H9 (cell line): ENCODE measurements around the gene EIF2AK2. TPM values are rescaled to one million over a fixed set of nuclear protein-coding genes. Genes with fewer than 3 reads are reported as not detected.

Experiments
- DNase-seq: peaks from one replicate; pipeline ENCODE4 v3.0.0-alpha.2; 2017
- H2AFZ ChIP-seq: one replicate; pipeline ENCODE4 v1.6.1; 2013; ENCODE audit warnings: mild to moderate bottlenecking, low read length, control low read depth, moderate library complexity
- H2AK5ac ChIP-seq: 2 replicates; pipeline ENCODE4 v1.6.1; 2013; ENCODE audit warnings: low read length, control low read depth, mixed read lengths; ENCODE audit not compliant: insufficient read length
- H2BK120ac ChIP-seq: one replicate; pipeline ENCODE4 v1.6.1; 2013; ENCODE audit warnings: low read depth, mild to moderate bottlenecking, low read length, control low read depth, inconsistent platforms; ENCODE audit not compliant: poor library complexity, severe bottlenecking
- H2BK12ac ChIP-seq: 2 replicates; pipeline ENCODE4 v1.6.1; 2013; ENCODE audit warnings: low read length, control low read depth, mixed read lengths, low read depth; ENCODE audit not compliant: insufficient read length
- H2BK15ac ChIP-seq: 2 replicates; pipeline ENCODE4 v1.6.1; 2013; ENCODE audit warnings: low read depth, low read length, control low read depth
- H2BK20ac ChIP-seq: one replicate; pipeline ENCODE4 v1.6.1; 2013; ENCODE audit warnings: low read depth, mild to moderate bottlenecking, low read length, control low read depth, inconsistent platforms; ENCODE audit not compliant: poor library complexity, severe bottlenecking
- H2BK5ac ChIP-seq: 2 replicates; pipeline ENCODE4 v1.6.1; 2013; ENCODE audit warnings: low read length, control low read depth, mixed read lengths; ENCODE audit not compliant: insufficient read length
- H3K14ac ChIP-seq: 2 replicates; pipeline ENCODE4 v1.6.1; 2013; ENCODE audit warnings: low read length, control low read depth; ENCODE audit not compliant: insufficient read depth
- H3K18ac ChIP-seq: 2 replicates; pipeline ENCODE4 v1.6.1; 2013; ENCODE audit warnings: low read depth, mild to moderate bottlenecking, mixed read lengths, low read length, control low read depth; ENCODE audit not compliant: insufficient read length
- H3K23ac ChIP-seq: 2 replicates; pipeline ENCODE4 v1.6.1; 2013; ENCODE audit warnings: low read length, control low read depth, mixed read lengths, low read depth; ENCODE audit not compliant: insufficient read length
- H3K23me2 ChIP-seq: 2 replicates; pipeline ENCODE4 v1.6.1; 2013; ENCODE audit warnings: low read depth, mild to moderate bottlenecking, mixed read lengths, low read length, control low read depth; ENCODE audit not compliant: insufficient read length, poor library complexity, severe bottlenecking
- H3K27ac ChIP-seq: 2 replicates; pipeline ENCODE4 v1.5.1; 2013; ENCODE audit warnings: low read length, control low read depth, mixed read lengths, low read depth; ENCODE audit not compliant: insufficient read length
- H3K27me3 ChIP-seq: 2 replicates; pipeline ENCODE4 v1.6.1; 2013; ENCODE audit warnings: low read length, control low read depth, inconsistent platforms; ENCODE audit not compliant: insufficient read depth
- H3K4ac ChIP-seq: 2 replicates; pipeline ENCODE4 v1.6.1; 2013; ENCODE audit warnings: low read depth, mild to moderate bottlenecking, control low read depth, inconsistent platforms, low read length, moderate library complexity
- H3K4me1 ChIP-seq: 2 replicates; pipeline ENCODE4 v1.6.1; 2013; ENCODE audit warnings: low read length, control low read depth, inconsistent platforms; ENCODE audit not compliant: insufficient read depth
- H3K4me2 ChIP-seq: 2 replicates; pipeline ENCODE4 v1.6.1; 2013; ENCODE audit warnings: low read length, control low read depth, mixed read lengths; ENCODE audit not compliant: insufficient read length, insufficient read depth
- H3K56ac ChIP-seq: 2 replicates; pipeline ENCODE4 v1.6.1; 2013; ENCODE audit warnings: low read depth, mild to moderate bottlenecking, mixed read lengths, low read length, control low read depth; ENCODE audit not compliant: insufficient read length
- H3K79me1 ChIP-seq: 2 replicates; pipeline ENCODE4 v1.6.1; 2013; ENCODE audit warnings: low read depth, mild to moderate bottlenecking, moderate library complexity, low read length, control low read depth, inconsistent platforms; ENCODE audit not compliant: insufficient read depth, poor library complexity, severe bottlenecking
- H3K79me2 ChIP-seq: 2 replicates; pipeline ENCODE4 v1.6.1; 2013; ENCODE audit warnings: low read length, control low read depth, inconsistent platforms; ENCODE audit not compliant: insufficient read depth
- H3K9ac ChIP-seq: 2 replicates; pipeline ENCODE4 v1.6.1; 2013; ENCODE audit warnings: low read length, control low read depth, mixed read lengths; ENCODE audit not compliant: insufficient read length; ENCODE audit errors: extremely low read depth
- H3K9me3 ChIP-seq: one replicate; pipeline ENCODE4 v1.6.1; 2013; ENCODE audit warnings: low read depth, low read length, inconsistent platforms; ENCODE audit not compliant: control insufficient read depth
- H3T11ph ChIP-seq: one replicate; pipeline ENCODE4 v1.6.1; 2013; ENCODE audit warnings: mild to moderate bottlenecking, low read length, control low read depth, inconsistent platforms
- H4K20me1 ChIP-seq: one replicate; pipeline ENCODE4 v1.6.1; 2013; ENCODE audit not compliant: control insufficient read depth, insufficient read length, insufficient read depth
- H4K5ac ChIP-seq: 2 replicates; pipeline ENCODE4 v1.6.1; 2013; ENCODE audit warnings: low read depth, mild to moderate bottlenecking, mixed read lengths, low read length, control low read depth; ENCODE audit not compliant: insufficient read length
- H4K8ac ChIP-seq: replicated peaks from 2 replicates; pipeline ENCODE4 v1.6.1; 2013; ENCODE audit warnings: low read length, control low read depth, mixed read lengths, low read depth; ENCODE audit not compliant: insufficient read length
- H4K91ac ChIP-seq: 2 replicates; pipeline ENCODE4 v1.6.1; 2013; ENCODE audit warnings: low read depth, mild to moderate bottlenecking, moderate library complexity, mixed read lengths, low read length, control low read depth; ENCODE audit not compliant: insufficient read length
- H3K27ac Mint-ChIP-seq, 3 experiments: 2 replicates in 2 of 3; 3 replicates in 1 of 3; pipeline ENCODE4 v1.8.0; 2020 to 2021; ENCODE audit warnings: mixed read lengths in 3 of 3, mild to moderate bottlenecking in 1 of 3, moderate library complexity in 1 of 3
- H3K27me3 Mint-ChIP-seq: 2 replicates; pipeline ENCODE4 v1.8.0; 2021; ENCODE audit warnings: low read depth, mild to moderate bottlenecking, moderate library complexity, mixed read lengths
- H3K36me3 Mint-ChIP-seq, 3 experiments: 2 replicates in 2 of 3; 3 replicates in 1 of 3; pipeline ENCODE4 v1.8.0; 2020 to 2021; ENCODE audit warnings: low read depth in 3 of 3, mixed read lengths in 3 of 3; ENCODE audit not compliant: insufficient read depth in 1 of 3
- H3K4me1 Mint-ChIP-seq, 2 experiments: 2 replicates each; pipeline ENCODE4 v1.8.0; 2020; ENCODE audit warnings: mixed read lengths in 2 of 2
- H3K4me3 Mint-ChIP-seq, 2 experiments: 2 replicates in 1 of 2; 3 replicates in 1 of 2; pipeline ENCODE4 v1.8.0; 2020 to 2021; ENCODE audit warnings: mild to moderate bottlenecking in 2 of 2, mixed read lengths in 2 of 2, moderate library complexity in 1 of 2
- H3K9me3 Mint-ChIP-seq, 2 experiments: 2 replicates in 1 of 2; 3 replicates in 1 of 2; pipeline ENCODE4 v1.8.0; 2020; ENCODE audit warnings: mild to moderate bottlenecking in 2 of 2, mixed read lengths in 2 of 2, moderate library complexity in 1 of 2
- WGBS: extraction: QIAGEN DNeasy Blood & Tissue Kit; methylation state at CpG from one replicate; pipeline ENCODE4 v1.1.7; 2013; ENCODE audit warnings: missing lambda C conversion rate, low lambda C conversion rate, mixed read lengths; ENCODE audit not compliant: insufficient read length; ENCODE audit errors: extremely low coverage; 5-methylcytosine and 5-hydroxymethylcytosine counted together
- total RNA-seq: library from RNA; stranded (reverse); gene quantifications from 2 replicates; pipeline ENCODE4 v1.2.1, GENCODE V29; 2021
- TF ChIP-seq, protein P1 (sequence below): fragments of 200-600 bp; sonication (generic); conservative IDR thresholded peaks from 3 replicates; pipeline ENCODE4 v1.8.0; 2021; ENCODE audit warnings: antibody characterized with exemption, mild to moderate bottlenecking

Gene EIF2AK2
- total RNA-seq, 1 experiment from 2014 or later: 55.7 TPM

DNA sequence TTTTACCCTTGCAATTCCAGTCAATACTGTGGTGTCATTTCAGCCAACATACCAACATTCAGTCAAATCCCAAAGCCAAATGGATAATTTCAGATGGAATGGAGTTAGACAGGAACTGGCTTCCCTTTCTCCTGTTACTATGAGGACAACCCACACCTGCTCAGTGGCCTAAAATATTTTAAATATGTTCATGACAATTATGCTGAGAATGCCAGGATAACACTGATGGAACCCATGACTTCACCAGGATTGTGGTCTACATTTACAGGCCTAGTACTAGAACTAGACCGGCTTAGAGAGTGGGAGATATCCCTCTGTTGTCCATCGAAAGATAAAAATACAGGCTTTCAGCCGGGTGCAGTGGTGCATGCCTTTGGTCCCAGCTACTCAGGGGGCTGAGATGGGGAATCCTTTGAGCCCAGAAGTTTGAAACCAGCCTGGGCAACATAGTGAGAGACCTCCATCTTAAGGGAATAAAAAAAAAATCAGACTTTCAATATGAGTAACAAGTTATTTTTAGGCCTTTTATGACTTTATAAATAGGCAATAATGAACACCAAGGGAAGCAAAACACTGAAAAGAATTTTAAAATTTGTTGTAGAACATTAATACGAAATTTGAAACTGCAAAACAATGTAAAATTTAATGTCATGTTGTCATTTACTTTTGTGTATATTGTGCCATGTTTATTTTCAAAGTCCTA is 58.2 kb downstream of the EIF2AK2 start:
- peaks cover 0 to 12% (median 8%) of the 10 kb centered on the region in 3 experiments; a peak in 3 of 7 replicates for H3K36me3 Mint-ChIP-seq
- WGBS: no CpG with 5 or more reads among the region's 4 CpGs

More for the DNA sequence above, 58.2 kb downstream of the EIF2AK2 start:
- Histone ChIP-seq H3K4ac (no peak overlapping the region), H3K14ac (no peak overlapping the region), H3K9ac (no peak overlapping the region), H2BK12ac (no peak overlapping the region), H3K27me3 (no peaks in the 10 kb centered on the region), H2BK5ac (no peak overlapping the region), H2AFZ (no peak overlapping the region), H3K27ac (no peak overlapping the region), H3K79me2 (no peaks in the 10 kb centered on the region), H3K4me1 (no peaks in the 10 kb centered on the region), H3K18ac (no peak overlapping the region), H2AK5ac (no peak overlapping the region), H3K23ac (no peak overlapping the region), H2BK20ac (no peak overlapping the region), H3K56ac (no peak overlapping the region), H3T11ph (no peak overlapping the region), H4K91ac (no peak overlapping the region), H2BK120ac (no peak overlapping the region), H3K4me2 (no peak overlapping the region), H3K9me3 (no peaks in the 10 kb centered on the region), H3K79me1 (no peaks in the 10 kb centered on the region), H4K8ac (no peak overlapping the region), H3K23me2 (no peaks in the 10 kb centered on the region), H4K5ac (no peak overlapping the region), H4K20me1 (no peaks in the 10 kb centered on the region), H2BK15ac (no peak overlapping the region)
- H3K4me3 Mint-ChIP-seq: no peak overlapping the region
- no peaks in the 10 kb centered on the region for H3K9me3 Mint-ChIP-seq
- no peaks in the 10 kb centered on the region for H3K27me3 Mint-ChIP-seq
- DNase-seq: no peak
- TF ChIP-seq, protein P1, sequence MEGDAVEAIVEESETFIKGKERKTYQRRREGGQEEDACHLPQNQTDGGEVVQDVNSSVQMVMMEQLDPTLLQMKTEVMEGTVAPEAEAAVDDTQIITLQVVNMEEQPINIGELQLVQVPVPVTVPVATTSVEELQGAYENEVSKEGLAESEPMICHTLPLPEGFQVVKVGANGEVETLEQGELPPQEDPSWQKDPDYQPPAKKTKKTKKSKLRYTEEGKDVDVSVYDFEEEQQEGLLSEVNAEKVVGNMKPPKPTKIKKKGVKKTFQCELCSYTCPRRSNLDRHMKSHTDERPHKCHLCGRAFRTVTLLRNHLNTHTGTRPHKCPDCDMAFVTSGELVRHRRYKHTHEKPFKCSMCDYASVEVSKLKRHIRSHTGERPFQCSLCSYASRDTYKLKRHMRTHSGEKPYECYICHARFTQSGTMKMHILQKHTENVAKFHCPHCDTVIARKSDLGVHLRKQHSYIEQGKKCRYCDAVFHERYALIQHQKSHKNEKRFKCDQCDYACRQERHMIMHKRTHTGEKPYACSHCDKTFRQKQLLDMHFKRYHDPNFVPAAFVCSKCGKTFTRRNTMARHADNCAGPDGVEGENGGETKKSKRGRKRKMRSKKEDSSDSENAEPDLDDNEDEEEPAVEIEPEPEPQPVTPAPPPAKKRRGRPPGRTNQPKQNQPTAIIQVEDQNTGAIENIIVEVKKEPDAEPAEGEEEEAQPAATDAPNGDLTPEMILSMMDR: no peak
- no peaks in the 10 kb centered on the region for H3K4me1 Mint-ChIP-seq
- no peak overlapping the region for H3K27ac Mint-ChIP-seq
